H1 (cell line): Measurements from ENCODE around the gene FAM53B. TPM values are rescaled to one million over a fixed set of nuclear protein-coding genes. Genes with fewer than 3 reads are reported as not detected.
A peak's percentile ranks its signal among the peaks of the same experiment; 100 is the strongest.

Experiments
- CTCF ChIA-PET: fragments of 300-600 bp; sonication (Branson Sonifier 250); formaldehyde crosslinking; loops from one replicate; lab custom pipeline; 2021; ENCODE audit not compliant: partially characterized antibody; lab: Charles Lee
- POLR2A ChIA-PET: fragments of 300-600 bp; sonication (Branson Sonifier 250); formaldehyde crosslinking; loops from one replicate; lab custom pipeline; 2021; ENCODE audit warnings: inconsistent platforms; ENCODE audit not compliant: partially characterized antibody; lab: Charles Lee
- DNase-seq, 2 experiments: peaks; one replicate each; pipeline versions ENCODE4 v3.0.0 to v3.0.0-alpha.2; 2010 to 2022; ENCODE audit warnings: low spot score in 2 of 2, low read depth in 1 of 2, mixed read lengths in 1 of 2
- FAIRE-seq: peaks from 2 replicates; lab custom pipeline; 2011; peaks lifted over from hg19 to GRCh38; lab: Jason Lieb, UNC
- H2AFZ ChIP-seq: 2 replicates; pipeline ENCODE4 v1.8.1; 2012; ENCODE audit warnings: low read length, inconsistent platforms
- H2AK5ac ChIP-seq: 2 replicates; pipeline ENCODE4 v1.6.1; 2013; ENCODE audit warnings: low read depth, low read length
- H2BK120ac ChIP-seq: replicated peaks from 2 replicates; pipeline ENCODE3; 2013; ENCODE audit warnings: low read depth, low read length, inconsistent platforms
- H2BK12ac ChIP-seq: 2 replicates; pipeline ENCODE4 v1.6.1; 2013; ENCODE audit warnings: low read depth, low read length
- H2BK15ac ChIP-seq: 2 replicates; pipeline ENCODE4 v1.6.1; 2013; ENCODE audit warnings: low read length
- H2BK20ac ChIP-seq: 2 replicates; pipeline ENCODE4 v1.6.1; 2013; ENCODE audit warnings: low read length
- H2BK5ac ChIP-seq: 2 replicates; pipeline ENCODE4 v1.6.1; 2013; ENCODE audit warnings: low read depth, low read length
- H3K14ac ChIP-seq: 2 replicates; pipeline ENCODE4 v1.6.1; 2013; ENCODE audit warnings: inconsistent platforms; ENCODE audit not compliant: insufficient read length
- H3K18ac ChIP-seq: 2 replicates; pipeline ENCODE4 v1.6.1; 2013; ENCODE audit warnings: low read length; ENCODE audit errors: extremely low read depth
- H3K23ac ChIP-seq: 2 replicates; pipeline ENCODE4 v1.6.1; 2013; ENCODE audit warnings: inconsistent platforms; ENCODE audit not compliant: insufficient read length
- H3K23me2 ChIP-seq: 2 replicates; pipeline ENCODE4 v1.6.1; 2013; ENCODE audit warnings: low read depth, low read length
- H3K27ac ChIP-seq: 2 replicates; pipeline ENCODE4 v1.6.1; 2011; ENCODE audit warnings: low read depth, low read length, inconsistent platforms
- H3K27me3 ChIP-seq, 4 experiments: replicated peaks in 1 of 4; 1 replicate in 1 of 4; 2 replicates in 3 of 4; pipeline versions ENCODE4 v1.6.1 to v1.8.1; 2011 to 2013; ENCODE audit warnings: low read length in 3 of 4, mild to moderate bottlenecking in 3 of 4, inconsistent platforms in 2 of 4, mixed read lengths in 2 of 4, moderate library complexity in 1 of 4; ENCODE audit not compliant: control insufficient read depth in 3 of 4, insufficient read depth in 3 of 4; ENCODE audit errors: extremely low read depth in 1 of 4
- H3K36me3 ChIP-seq, 4 experiments: 2 replicates each; pipeline versions ENCODE4 v1.6.1 to v1.8.1; 2011 to 2013; ENCODE audit warnings: mild to moderate bottlenecking in 4 of 4, low read length in 3 of 4, moderate library complexity in 2 of 4, control low read depth in 1 of 4, inconsistent platforms in 1 of 4; ENCODE audit not compliant: insufficient read depth in 4 of 4, control insufficient read depth in 2 of 4
- H3K4ac ChIP-seq: replicated peaks from 2 replicates; pipeline ENCODE3; 2013; ENCODE audit warnings: low read length, low read depth, mixed read lengths, inconsistent platforms; ENCODE audit not compliant: insufficient read length
- H3K4me1 ChIP-seq, 4 experiments: replicated peaks in 1 of 4; 1 replicate in 1 of 4; 2 replicates in 3 of 4; pipeline versions ENCODE4 v1.6.1 to v1.8.1; 2011 to 2013; ENCODE audit warnings: low read length in 3 of 4, inconsistent platforms in 2 of 4, mixed read lengths in 1 of 4; ENCODE audit not compliant: insufficient read depth in 4 of 4, control insufficient read depth in 3 of 4
- H3K4me2 ChIP-seq, 2 experiments: 2 replicates each; pipeline versions ENCODE4 v1.6.1 to v1.8.1; 2011 to 2013; ENCODE audit warnings: low read depth in 2 of 2, low read length in 2 of 2, control low read depth in 1 of 2, inconsistent platforms in 1 of 2, mild to moderate bottlenecking in 1 of 2; ENCODE audit not compliant: insufficient read depth in 1 of 2
- H3K4me3 ChIP-seq, 4 experiments: fragments of 200-600, 300-600 bp in 1 of 4; sonication (generic), shearing (Covaris generic), sonication (Bioruptor Twin) in 1 of 4; 2 replicates each; pipeline versions ENCODE4 v1.5.1 to v1.8.1; 2011 to 2016; ENCODE audit warnings: low read length in 4 of 4, low read depth in 3 of 4, control low read depth in 2 of 4, inconsistent platforms in 2 of 4, mild to moderate bottlenecking in 2 of 4, mixed read lengths in 1 of 4, moderate library complexity in 1 of 4; ENCODE audit not compliant: insufficient read depth in 2 of 4; ENCODE audit errors: extremely low read depth in 1 of 4
- H3K56ac ChIP-seq: replicated peaks from 2 replicates; pipeline ENCODE3; 2013; ENCODE audit warnings: low read depth, mild to moderate bottlenecking, mixed read lengths, low read length, inconsistent platforms; ENCODE audit not compliant: insufficient read length
- H3K79me1 ChIP-seq: 2 replicates; pipeline ENCODE4 v1.6.1; 2013; ENCODE audit warnings: low read depth, low read length, control low read depth
- H3K79me2 ChIP-seq, 2 experiments: 2 replicates each; pipeline versions ENCODE4 v1.6.1 to v1.8.1; 2012 to 2013; ENCODE audit warnings: low read length in 2 of 2, mild to moderate bottlenecking in 2 of 2, inconsistent platforms in 1 of 2; ENCODE audit not compliant: insufficient read depth in 2 of 2, control insufficient read depth in 1 of 2
- H3K9ac ChIP-seq, 4 experiments: replicated peaks in 1 of 4; 1 replicate in 1 of 4; 2 replicates in 3 of 4; pipeline versions ENCODE4 v1.6.1 to v1.8.1; 2011 to 2013; ENCODE audit warnings: low read depth in 3 of 4, low read length in 3 of 4, control low read depth in 2 of 4, mild to moderate bottlenecking in 2 of 4, moderate library complexity in 2 of 4, inconsistent platforms in 1 of 4; ENCODE audit errors: extremely low read depth in 1 of 4
- H3K9me3 ChIP-seq, 2 experiments: 2 replicates each; pipeline versions ENCODE4 v1.6.1 to v1.8.1; 2012 to 2013; ENCODE audit warnings: mild to moderate bottlenecking in 2 of 2, moderate library complexity in 2 of 2, control low read depth in 1 of 2, inconsistent platforms in 1 of 2, low read depth in 1 of 2, low read length in 1 of 2, mixed read lengths in 1 of 2; ENCODE audit not compliant: insufficient read depth in 2 of 2
- H4K20me1 ChIP-seq, 2 experiments: replicated peaks in 1 of 2; 2 replicates each; pipeline versions ENCODE3 to v1.8.1; 2011 to 2013; ENCODE audit warnings: inconsistent platforms in 2 of 2, low read length in 2 of 2, mild to moderate bottlenecking in 1 of 2; ENCODE audit not compliant: insufficient read depth in 2 of 2, control insufficient read depth in 1 of 2
- H4K5ac ChIP-seq: 2 replicates; pipeline ENCODE4 v1.6.1; 2013; ENCODE audit warnings: low read length, low read depth, mixed read lengths, inconsistent platforms; ENCODE audit not compliant: insufficient read length
- H4K8ac ChIP-seq: 2 replicates; pipeline ENCODE4 v1.8.0; 2013; ENCODE audit warnings: mild to moderate bottlenecking, moderate library complexity, low read length, inconsistent platforms; ENCODE audit not compliant: insufficient read depth; ENCODE audit errors: extremely low read depth
- H4K91ac ChIP-seq: replicated peaks from 2 replicates; pipeline ENCODE3; 2013; ENCODE audit warnings: low read length, mixed read lengths, inconsistent platforms; ENCODE audit not compliant: insufficient read length
- BACH1 ChIP-seq: IDR thresholded peaks from 2 replicates; pipeline ENCODE4 v1.6.1; 2012; ENCODE audit warnings: low read length, improper control_type of control experiment
- CHD2 ChIP-seq: IDR thresholded peaks from 2 replicates; pipeline ENCODE4 v1.6.1; 2012; ENCODE audit warnings: low read length, improper control_type of control experiment
- CTCF ChIP-seq, 3 experiments: IDR thresholded peaks; 1 replicate in 2 of 3; 2 replicates in 1 of 3; pipeline versions ENCODE4 v1.5.1 to v1.6.1; 2011; ENCODE audit warnings: low read length in 3 of 3, mild to moderate bottlenecking in 3 of 3, inconsistent platforms in 2 of 3, low read depth in 1 of 3, moderate library complexity in 1 of 3; ENCODE audit not compliant: insufficient read depth in 1 of 3; ENCODE audit errors: control extremely low read depth in 1 of 3
- EGR1 ChIP-seq: IDR thresholded peaks from 2 replicates; pipeline ENCODE4 v1.6.1; 2011; ENCODE audit warnings: low read depth, low read length, borderline replicate concordance
- GTF2F1 ChIP-seq: IDR thresholded peaks from 2 replicates; pipeline ENCODE4 v1.6.1; 2012; ENCODE audit warnings: low read depth, low read length, improper control_type of control experiment, borderline replicate concordance
- HDAC6 ChIP-seq: IDR thresholded peaks from one replicate; pipeline ENCODE4 v1.7.1; 2012; ENCODE audit warnings: low read depth, mild to moderate bottlenecking, inconsistent platforms, low read length, moderate library complexity
- JUN ChIP-seq: IDR thresholded peaks from 2 replicates; pipeline ENCODE4 v1.6.1; 2011; ENCODE audit warnings: low read depth, mild to moderate bottlenecking, improper control_type of control experiment, low read length
- RFX5 ChIP-seq: IDR thresholded peaks from 2 replicates; pipeline ENCODE4 v1.6.1; 2011; ENCODE audit warnings: low read depth, low read length, improper control_type of control experiment, borderline replicate concordance
- TAF1 ChIP-seq: IDR thresholded peaks from 2 replicates; pipeline ENCODE4 v1.6.1; 2011; ENCODE audit warnings: mild to moderate bottlenecking, low read depth, low read length
- TBP ChIP-seq: IDR thresholded peaks from 2 replicates; pipeline ENCODE4 v1.6.1; 2011; ENCODE audit warnings: low read depth, low read length, improper control_type of control experiment
- WGBS, 2 experiments: shearing (Covaris generic) in 1 of 2; methylation state at CpG; one replicate each; pipeline versions ENCODE4 v1.1.6 to v1.1.7; 2013 to 2015; ENCODE audit warnings: low lambda C conversion rate in 2 of 2, mixed read lengths in 2 of 2, inconsistent platforms in 1 of 2, low coverage in 1 of 2, missing lambda C conversion rate in 1 of 2; ENCODE audit not compliant: insufficient replicate concordance in 2 of 2, insufficient coverage in 1 of 2, insufficient read length in 1 of 2; ENCODE audit errors: extremely low coverage in 1 of 2, missing lambda C conversion rate in 1 of 2; 5-methylcytosine and 5-hydroxymethylcytosine counted together
- polyA plus RNA-seq, 7 experiments: library from polyadenylated mRNA; depleted of rRNA in 3 of 7; stranded (reverse) in 5 of 7; unstranded in 2 of 7; fragments of >200 nt in 5 of 7; fragments of 200-250 nt in 2 of 7; gene quantifications; 1 replicate in 5 of 7; 2 replicates in 1 of 7; 4 replicates in 1 of 7; pipeline versions ENCODE4 v1.2.1 to v1.2.3, GENCODE V29; 2011 to 2013; ENCODE audit warnings: missing spikeins in 2 of 7, mixed read lengths in 2 of 7
- total RNA-seq: library from RNA; stranded (reverse); fragmentation: NEBNext Ultra II Directional; extraction: Animal tissue kit (Norgen Biotek cat#: 25700); gene quantifications from 2 replicates; pipeline ENCODE4 v1.2.1, GENCODE V29; 2021

FAM53B gene
- total and polyA plus RNA-seq, 2 of the 8 experiments (the other 6 are each of a cell fraction or from before 2014, with no cell fraction given): 5.3 to 14.4 TPM

- Histone ChIP-seq H2AK5ac (peak overlapping the region; percentile 54; the same call in 1 of the 2 replicates), H4K91ac (no peak overlapping the region), H2BK12ac (no peak overlapping the region), H3K9ac (no peak overlapping the region), H3K18ac (no peak overlapping the region), H3K9me3 (no peaks in the 10 kb centered on the region), H3K14ac (no peak overlapping the region), H3K27me3 (no peaks in the 10 kb centered on the region), H2BK5ac (no peak overlapping the region), H4K5ac (no peak overlapping the region), H3K23me2 (no peaks in the 10 kb centered on the region), H3K36me3 (no peaks in the 10 kb centered on the region), H3K79me2 (no peaks in the 10 kb centered on the region), H3K79me1 (peaks cover 6% of the 10 kb centered on the region), H2BK20ac (no peak overlapping the region), H3K56ac (no peak overlapping the region), H3K4ac (no peak overlapping the region), H3K4me3 (no peak overlapping the region), H4K20me1 (peaks cover 2 to 12% of the 10 kb centered on the region in 2 experiments), H2BK15ac (no peak overlapping the region), H3K4me1 (peaks cover 0 to 1% (median 0%) of the 10 kb centered on the region in 4 experiments; a peak in 1 of 7 replicates), H3K4me2 (no peak overlapping the region), H4K8ac (no peak overlapping the region), H3K23ac (no peak overlapping the region), H2BK120ac (no peak overlapping the region), H3K27ac (no peak overlapping the region), H2AFZ (no peak overlapping the region)
- FAIRE-seq (no peak), DNase-seq (no peak)
- CTCF ChIA-PET: interaction anchor here (0.6 to 4.5 kb wide), 39 partner anchors 9 to 652 kb away, joined by 3 to 31 read pairs (median 4); no protein-coding TSS in a partner anchor
- whole genome bisulfite sequencing, 2 experiments: 90% methylated on average over 12 of the region's 12 CpGs; no CpG with 5 or more reads in 1 of the 2 experiments
- POLR2A ChIA-PET: interaction anchor here (0.6 to 1.1 kb wide), 4 partner anchors 23 to 269 kb away, joined by 3 to 5 read pairs (median 3); no protein-coding TSS in a partner anchor
- no peak for TF ChIP-seq JUN
- TF ChIP-seq CTCF (IDR thresholded peaks at IDR 0.05; ENCODE audit: control extremely low read depth in 1 of 3, insufficient read depth in 1 of 3, low read depth in 1 of 3, low read length in 3 of 3): no peak
- TF ChIP-seq CHD2: no peak
- TF ChIP-seq GTF2F1: no peak
- no peak for TF ChIP-seq HDAC6
- TF ChIP-seq TBP: no peak
- TF ChIP-seq RFX5: no peak
- no peak for TF ChIP-seq BACH1
- TF ChIP-seq TAF1: no peak
- TF ChIP-seq EGR1: no peak
Observed at GRCh38 chr10:124717911-124718741, 26.1 kb downstream of the FAM53B start.
